Measurements from ENCODE around the gene JAM3.

DNA sequence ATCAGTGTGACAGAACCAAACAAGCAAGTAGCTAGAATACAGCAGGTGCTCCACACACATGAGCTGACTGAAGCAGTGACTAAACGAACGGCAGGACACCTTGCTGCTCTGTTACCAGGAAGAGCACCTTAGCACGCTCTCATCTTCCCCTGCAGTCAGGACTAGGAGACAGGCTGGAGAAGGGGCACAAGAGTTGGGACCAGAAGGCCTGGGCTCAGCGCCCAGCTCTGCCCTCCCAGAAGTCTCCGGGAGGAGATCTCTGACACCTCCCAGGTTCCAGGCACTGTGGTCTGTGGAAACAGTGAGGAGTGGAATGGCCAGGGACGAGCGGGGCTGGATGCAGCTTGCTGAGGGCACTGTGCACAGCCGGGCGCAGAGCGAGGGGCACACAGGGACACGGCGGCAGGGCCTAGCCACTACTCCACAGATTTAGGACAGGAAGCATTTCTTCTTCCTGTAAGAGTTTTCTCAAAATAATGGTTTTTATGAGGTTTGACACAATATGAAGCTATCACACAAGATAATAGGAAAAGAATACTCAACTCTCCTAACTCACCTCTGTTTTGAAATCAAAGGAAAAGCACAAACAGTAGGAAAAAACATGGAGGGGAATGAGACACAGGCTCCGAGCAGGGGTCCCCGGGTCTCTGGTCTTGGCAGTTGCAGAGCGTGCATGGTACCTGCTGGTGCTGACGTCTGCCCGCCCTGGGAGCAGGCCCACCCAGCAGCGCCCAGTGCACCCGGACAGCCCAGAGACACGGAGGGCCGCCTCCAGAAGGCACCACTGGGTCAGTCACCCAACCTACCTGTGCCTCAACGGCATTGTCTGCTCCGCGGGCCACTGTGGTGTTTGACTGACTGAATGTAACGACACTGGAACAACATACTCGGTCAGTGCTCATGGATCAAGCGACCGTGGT lies 87.3 kb downstream of the JAM3 start:
- TF ChIP-seq CTCF (IDR thresholded peaks at IDR 0.05; ENCODE audit: low read depth, low read length, poor library complexity, severe bottlenecking) (no peak), EZH2phosphoT487 (IDR thresholded peaks at IDR 0.05; ENCODE audit: borderline replicate concordance, low read length) (no peak)

Data from DOHH2 (cell line).